GM19395 (cell line): ENCODE data around the gene ZDHHC11B.

Experiments used
- ATAC-seq: cut with Tn5 transposase; IDR thresholded peaks from one replicate; pipeline ENCODE4 v1.9.1; 2021; ENCODE audit warnings: mild to moderate bottlenecking, moderate library complexity; ENCODE audit not compliant: unreplicated experiment

ZDHHC11B gene

GRCh38 chr5:664343-664993 lies 120.1 kb downstream of the ZDHHC11B start:
- ATAC-seq = no peak

- ATAC-seq = no peak
These were observed 120.8 kb downstream of the ZDHHC11B start for GRCh38 chr5:663436-664342.

- ATAC-seq = no peak
These were observed 121.6 kb downstream of the ZDHHC11B start for GRCh38 chr5:662751-663435.

GRCh38 chr5:661891-662750 lies 122.4 kb downstream of the ZDHHC11B start:
- no peak for ATAC-seq

GRCh38 chr5:660491-661030 lies 124.0 kb downstream of the ZDHHC11B start:
- ATAC-seq = no peak
